GM12864 (cell line): Measurements from ENCODE around the gene HLA-DOB.
"Not testable (repeated sequence)": the region's sequence is repeated elsewhere in the genome, so short reads cannot be mapped to it uniquely, and the experiment has no call there.

ENCODE experiments used
- DNase-seq: peaks from one replicate; pipeline ENCODE4 v3.0.0-alpha.2; 2011; ENCODE audit warnings: low read depth
- H3K4me3 ChIP-seq: 2 replicates; pipeline ENCODE4 v1.5.1; 2011; ENCODE audit warnings: mild to moderate bottlenecking, low read depth, low read length, control low read depth
- TF ChIP-seq, protein P1 (sequence below): IDR thresholded peaks from 2 replicates; pipeline ENCODE4 v1.5.1; 2011; ENCODE audit warnings: low read depth, mild to moderate bottlenecking, moderate library complexity, low read length, control low read depth, inconsistent platforms; ENCODE audit errors: missing control alignments

The HLA-DOB gene

DNA sequence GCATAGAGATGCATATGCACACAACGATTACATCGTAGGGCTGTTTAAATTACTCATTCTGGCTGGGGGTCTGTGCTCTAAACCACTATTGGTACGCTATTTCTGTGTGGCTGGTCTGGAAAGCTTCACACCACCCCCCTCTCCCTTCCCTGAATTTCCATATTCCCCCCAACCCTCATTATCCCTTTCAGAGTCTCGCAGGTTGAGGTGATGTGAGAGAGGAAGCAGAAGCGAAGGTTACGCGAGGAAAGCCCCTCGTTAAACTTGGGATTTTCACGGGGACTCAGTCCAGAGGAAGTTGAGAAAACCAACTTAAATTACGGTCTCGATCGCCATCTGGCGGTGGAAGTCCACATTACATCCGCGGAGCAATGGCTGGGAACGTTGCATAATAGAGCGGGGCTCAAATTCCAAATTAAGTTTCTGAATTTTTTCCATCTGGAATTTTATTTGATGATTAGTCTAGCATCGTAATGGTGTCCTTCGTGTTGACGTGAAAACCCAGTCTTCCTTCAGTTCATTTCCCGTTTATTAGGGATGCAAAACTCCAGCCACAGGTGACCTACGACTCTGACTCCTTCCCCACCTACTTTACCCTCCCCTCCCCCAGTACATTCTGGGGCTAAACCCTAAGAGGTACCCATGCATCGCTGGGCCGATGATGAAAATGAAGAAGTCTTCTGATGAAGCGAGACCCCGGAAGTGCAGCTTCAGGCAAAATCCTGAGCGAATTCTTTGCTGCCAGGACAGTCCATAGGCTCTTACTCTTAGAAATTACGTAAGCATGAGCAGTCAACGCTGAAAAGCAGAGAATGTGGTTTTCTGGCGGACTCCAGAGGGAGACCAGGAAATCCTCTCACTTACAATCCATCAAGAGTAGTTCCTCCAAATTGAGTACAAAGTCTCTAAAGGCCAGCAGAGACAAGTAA is 19.7 kb downstream of the HLA-DOB start:
- H3K4me3 ChIP-seq: peak overlapping the region; percentile 26; the same call in 1 of the 2 replicates
- TF ChIP-seq, protein P1, sequence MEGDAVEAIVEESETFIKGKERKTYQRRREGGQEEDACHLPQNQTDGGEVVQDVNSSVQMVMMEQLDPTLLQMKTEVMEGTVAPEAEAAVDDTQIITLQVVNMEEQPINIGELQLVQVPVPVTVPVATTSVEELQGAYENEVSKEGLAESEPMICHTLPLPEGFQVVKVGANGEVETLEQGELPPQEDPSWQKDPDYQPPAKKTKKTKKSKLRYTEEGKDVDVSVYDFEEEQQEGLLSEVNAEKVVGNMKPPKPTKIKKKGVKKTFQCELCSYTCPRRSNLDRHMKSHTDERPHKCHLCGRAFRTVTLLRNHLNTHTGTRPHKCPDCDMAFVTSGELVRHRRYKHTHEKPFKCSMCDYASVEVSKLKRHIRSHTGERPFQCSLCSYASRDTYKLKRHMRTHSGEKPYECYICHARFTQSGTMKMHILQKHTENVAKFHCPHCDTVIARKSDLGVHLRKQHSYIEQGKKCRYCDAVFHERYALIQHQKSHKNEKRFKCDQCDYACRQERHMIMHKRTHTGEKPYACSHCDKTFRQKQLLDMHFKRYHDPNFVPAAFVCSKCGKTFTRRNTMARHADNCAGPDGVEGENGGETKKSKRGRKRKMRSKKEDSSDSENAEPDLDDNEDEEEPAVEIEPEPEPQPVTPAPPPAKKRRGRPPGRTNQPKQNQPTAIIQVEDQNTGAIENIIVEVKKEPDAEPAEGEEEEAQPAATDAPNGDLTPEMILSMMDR: peak; percentile 82
- DNase-seq: no peak

DNA sequence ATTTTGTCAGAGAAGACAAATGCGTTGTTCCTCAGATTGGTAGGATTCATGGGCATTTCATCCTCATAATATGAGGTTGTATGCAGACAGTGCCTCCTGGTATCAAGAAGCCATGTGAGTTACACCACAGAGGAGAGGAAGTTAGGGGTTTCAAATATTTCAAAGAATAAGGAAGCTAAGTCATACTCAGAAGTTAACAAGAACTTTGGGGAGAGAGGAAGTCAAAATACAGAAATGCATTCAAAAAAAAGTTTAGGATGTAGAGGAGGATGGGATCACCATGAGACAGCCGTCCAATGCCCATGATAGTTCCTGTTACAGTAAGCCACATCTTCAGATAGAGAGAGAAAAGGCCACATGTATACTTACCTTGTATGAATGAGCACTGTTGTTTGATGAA is 22.3 kb downstream of the HLA-DOB start:
- DNase-seq: no peak
- H3K4me3 ChIP-seq: no peak overlapping the region
- TF ChIP-seq, protein P1: no peak

DNA sequence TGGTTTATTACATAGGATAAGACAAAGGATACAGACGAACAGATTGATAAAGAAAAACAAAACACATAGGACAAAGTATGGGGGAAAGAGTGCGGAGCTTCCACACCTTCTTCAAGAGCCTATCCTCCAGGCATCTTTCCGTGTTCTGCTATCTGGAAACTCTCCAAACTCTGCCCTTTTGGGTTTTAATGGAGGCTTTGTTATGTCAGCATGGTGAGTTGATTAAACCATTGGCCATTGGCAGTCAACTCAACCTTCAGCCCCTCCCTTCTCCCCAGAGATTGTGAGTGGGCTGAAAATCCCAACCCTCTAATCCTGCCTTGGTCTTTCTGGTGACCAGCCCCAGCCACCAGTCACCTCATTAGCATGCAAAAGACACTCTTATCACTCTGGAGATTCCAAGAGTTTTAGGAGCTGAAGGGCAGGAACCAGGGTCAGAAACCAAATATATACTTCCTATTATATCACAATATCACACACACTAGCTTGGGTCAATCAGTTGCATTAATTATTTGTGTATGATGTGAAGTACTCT is 23.8 kb downstream of the HLA-DOB start:
- TF ChIP-seq, protein P1: no peak
- no peak for DNase-seq
- no peak overlapping the region for H3K4me3 ChIP-seq

DNA sequence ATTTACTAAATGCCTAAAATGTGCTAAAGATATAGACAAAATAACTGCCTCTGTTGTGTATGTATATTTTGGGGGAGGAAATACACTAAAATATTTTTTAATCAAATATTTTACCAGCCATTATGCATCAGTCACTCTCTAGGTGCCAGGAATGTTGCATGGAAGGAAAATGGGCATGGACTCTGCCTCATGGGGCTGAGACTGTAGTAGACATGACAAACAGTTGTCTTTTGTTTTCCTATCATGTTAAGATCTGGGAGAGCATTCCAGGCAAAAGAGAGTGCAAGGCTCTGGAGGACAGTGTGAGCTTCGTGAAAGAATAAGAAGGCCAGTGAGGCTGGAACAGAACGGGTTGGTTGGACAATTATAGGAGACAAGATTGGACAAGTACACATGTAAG is 26.5 kb downstream of the HLA-DOB start:
- TF ChIP-seq, protein P1: no peak
- DNase-seq: no peak
- no peak overlapping the region for H3K4me3 ChIP-seq

DNA sequence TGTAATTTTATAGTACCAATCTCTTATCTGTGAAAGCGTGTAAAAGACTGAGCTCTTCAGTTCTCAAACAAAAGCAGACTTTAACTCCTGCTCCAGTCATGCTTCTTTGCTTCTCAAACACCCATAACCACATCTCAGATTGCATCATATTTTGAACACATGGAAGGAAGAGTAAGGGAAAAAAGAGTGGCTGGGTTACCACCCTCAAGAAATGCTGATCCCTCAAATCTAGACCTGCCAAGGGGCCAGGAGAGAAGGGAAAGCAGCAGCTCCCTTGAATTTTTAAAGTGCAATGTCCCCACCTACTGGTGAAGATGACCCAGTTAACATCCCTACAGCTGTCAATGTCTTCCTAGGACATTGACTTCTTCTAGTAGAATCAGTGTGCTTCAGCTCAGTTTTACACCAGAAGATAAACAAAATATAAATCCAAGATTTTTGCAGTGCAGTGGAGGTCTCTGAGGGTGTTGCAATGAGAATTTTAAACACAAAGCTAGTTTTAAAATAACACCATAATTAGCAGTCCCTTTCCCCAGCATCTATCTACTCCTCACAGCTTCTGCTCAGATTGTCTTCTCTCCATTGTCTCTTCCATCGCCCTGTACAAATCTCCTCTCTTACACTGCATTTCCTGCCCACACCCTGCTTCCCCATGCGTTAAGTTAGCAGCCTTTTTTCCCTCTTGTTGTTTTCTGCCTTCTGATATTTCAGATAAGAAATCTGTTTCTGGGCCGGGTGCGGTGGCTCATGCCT is 30.8 kb downstream of the HLA-DOB start:
- DNase-seq: no peak
- TF ChIP-seq, protein P1: peak; percentile 67
- H3K4me3 ChIP-seq: no peak overlapping the region

DNA sequence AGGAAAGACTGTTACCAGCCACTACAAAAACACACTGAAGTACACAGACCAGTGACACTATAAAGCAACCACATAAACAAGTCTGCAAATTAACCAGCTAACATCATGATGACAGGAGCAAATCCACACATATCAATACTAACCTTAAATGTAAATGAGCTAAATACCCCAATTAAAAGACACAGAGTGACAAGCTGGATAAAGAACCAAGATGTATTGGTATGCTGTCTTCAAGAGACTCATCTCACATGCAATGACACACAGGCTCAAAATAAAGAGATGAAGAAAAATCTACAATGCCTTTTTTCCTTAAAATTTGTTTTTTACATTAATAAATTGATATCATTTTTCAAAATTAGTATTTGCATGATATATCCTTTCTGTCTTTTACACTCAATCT is 33.9 kb downstream of the HLA-DOB start:
- DNase-seq, H3K4me3 ChIP-seq: not testable (repeated sequence)

DNA sequence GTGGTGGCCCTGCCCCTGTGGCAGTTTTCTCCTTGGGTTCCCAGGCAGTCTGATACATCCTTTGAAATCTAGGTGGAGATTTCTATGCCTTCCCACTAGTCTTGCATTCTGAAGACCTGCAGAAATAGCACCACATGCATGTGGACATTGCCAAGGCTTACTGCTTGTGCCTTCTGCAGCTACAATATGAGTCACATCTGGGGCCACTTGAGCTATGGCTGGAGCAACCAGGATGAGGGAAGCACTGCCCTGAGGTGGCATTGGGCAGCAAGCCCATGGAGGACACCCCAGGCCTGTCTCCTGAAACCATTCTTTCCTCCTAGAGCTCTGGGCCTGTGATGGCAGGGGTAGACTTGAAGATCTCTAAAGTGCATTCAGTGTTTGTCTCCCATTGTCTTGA is 37.8 kb downstream of the HLA-DOB start:
- H3K4me3 ChIP-seq: no peak overlapping the region
- DNase-seq: no peak
- TF ChIP-seq, protein P1: no peak
